PFSK-1 (cell line): ENCODE measurements around the gene BCAP29.

Experiments used
- FOXP2 ChIP-seq: optimal IDR thresholded peaks from 2 replicates; pipeline ENCODE3; 2011; ENCODE audit warnings: borderline replicate concordance, control low read depth, inconsistent platforms; ENCODE audit not compliant: insufficient read depth; ENCODE audit errors: extremely low read length, extremely low read depth
- POLR2AphosphoS5 ChIP-seq: IDR thresholded peaks from 2 replicates; pipeline ENCODE4 v1.6.1; 2012; ENCODE audit warnings: low read depth, mild to moderate bottlenecking, control low read depth, low read length, moderate library complexity
- REST ChIP-seq, 2 experiments: IDR thresholded peaks; 2 replicates each; pipeline versions ENCODE4 v1.6.1 to v1.8.0; 2011 to 2012; ENCODE audit warnings: low read depth in 2 of 2, low read length in 2 of 2, control low read depth in 1 of 2, inconsistent platforms in 1 of 2, mild to moderate bottlenecking in 1 of 2, moderate library complexity in 1 of 2; ENCODE audit not compliant: insufficient read depth in 1 of 2
- SIN3A ChIP-seq: IDR thresholded peaks from 2 replicates; pipeline ENCODE4 v1.6.1; 2012; ENCODE audit warnings: mild to moderate bottlenecking, low read length, moderate library complexity, borderline replicate concordance; ENCODE audit not compliant: insufficient read depth
- TAF1 ChIP-seq: IDR thresholded peaks from 2 replicates; pipeline ENCODE4 v1.6.1; 2012; ENCODE audit warnings: low read length, control low read depth, borderline replicate concordance; ENCODE audit not compliant: insufficient read depth

Gene BCAP29

GRCh38 chr7:107560898-107561516 is 19.0 kb upstream of the BCAP29 start:
- no peak for TF ChIP-seq TAF1
- TF ChIP-seq REST (IDR thresholded peaks at IDR 0.05; ENCODE audit: insufficient read depth in 1 of 2, low read depth in 2 of 2, low read length in 2 of 2): no peak
- TF ChIP-seq FOXP2: no peak
- no peak for TF ChIP-seq POLR2AphosphoS5
- TF ChIP-seq SIN3A: no peak

GRCh38 chr7:107563081-107563774 is 16.8 kb upstream of the BCAP29 start:
- TF ChIP-seq FOXP2 (no peak), TAF1 (no peak), POLR2AphosphoS5 (no peak), SIN3A (no peak), REST (IDR thresholded peaks at IDR 0.05; ENCODE audit: insufficient read depth in 1 of 2, low read depth in 2 of 2, low read length in 2 of 2) (no peak)

GRCh38 chr7:107563775-107564552 is 16.1 kb upstream of the BCAP29 start, which contains the start of the genes COG5 and DUS4L:
Gene COG5 (minus strand): TSS chr7:107563920. CDS start chr7:107563896, 24 bp downstream.
Gene DUS4L (plus strand): TSS chr7:107563971. CDS start chr7:107567071, 3,100 bp downstream.
- TF ChIP-seq POLR2AphosphoS5 (peak; percentile 80), TAF1 (peak; percentile 39; the same call in 1 of the 2 replicates), SIN3A (peak; percentile 73; the same call in 1 of the 2 replicates), FOXP2 (peak; percentile 89), REST (IDR thresholded peaks at IDR 0.05; ENCODE audit: insufficient read depth in 1 of 2, low read depth in 2 of 2, low read length in 2 of 2) (no peak; a peak in 1 of 4 replicates)

- TF ChIP-seq TAF1 (no peak), FOXP2 (no peak), REST (IDR thresholded peaks at IDR 0.05; ENCODE audit: insufficient read depth in 1 of 2, low read depth in 2 of 2, low read length in 2 of 2) (no peak), SIN3A (no peak), POLR2AphosphoS5 (no peak)
These were observed 15.3 kb upstream of the BCAP29 start for GRCh38 chr7:107564553-107565298.
